ENCODE data around the gene PEX7. TPM values are rescaled to one million over a fixed set of nuclear protein-coding genes. Genes with fewer than 3 reads are reported as not detected.
"Not testable (repeated sequence)": the region's sequence is repeated elsewhere in the genome, so short reads cannot be mapped to it uniquely, and the experiment has no call there.

PEX7 gene
- total RNA-seq, 4 donors from 2014 or later: 5.9 to 17.1 (median 6.9) TPM

- TF ChIP-seq EP300 (IDR thresholded peaks at IDR 0.05) (no peak), POLR2A (IDR thresholded peaks at IDR 0.05) (no peak), POLR2AphosphoS5 (IDR thresholded peaks at IDR 0.05) (no peak), CTCF (IDR thresholded peaks at IDR 0.05) (no peak)
- 93% methylated on average over 5 of the region's 6 CpGs; no CpG with 5 or more reads in 1 of the 2 donors for WGBS, 2 donors (ENCODE audit: low coverage in 1 of 2)
- Histone ChIP-seq H3K36me3 (no peaks in the 10 kb centered on the region), H3K27me3 (no peaks in the 10 kb centered on the region), H3K9me3 (no peaks in the 10 kb centered on the region), H3K4me3 (no peak overlapping the region), H3K27ac (no peak overlapping the region), H3K4me1 (peaks cover 0 to 77% (median 12%) of the 10 kb centered on the region in 3 donors)
- no peak for ATAC-seq
These were observed 35.7 kb upstream of the PEX7 start for GRCh38 chr6:136786658-136787057.

DNA sequence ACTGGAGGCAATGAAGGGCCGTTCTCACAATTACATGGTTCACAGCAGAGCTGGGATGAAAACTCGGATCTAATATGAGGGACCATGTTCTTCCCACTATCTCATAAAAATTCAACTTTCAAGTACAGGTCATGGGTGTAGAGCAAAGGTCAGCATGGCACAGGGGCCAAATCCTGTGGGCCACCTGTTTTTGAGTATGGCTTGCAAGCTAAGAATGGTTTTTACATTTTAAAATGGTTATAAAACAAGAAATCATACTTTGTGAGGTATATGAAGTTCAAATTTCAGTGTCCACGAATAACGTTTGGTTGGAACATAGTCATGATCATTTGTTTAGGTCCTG, 34.7 kb upstream of the PEX7 start:
- peak overlapping the region in 2 of 4 donors; percentile 1 to 24 for H3K27ac ChIP-seq
- TF ChIP-seq EP300 (IDR thresholded peaks at IDR 0.05): no peak
- no peak for TF ChIP-seq POLR2A (IDR thresholded peaks at IDR 0.05)
- TF ChIP-seq POLR2AphosphoS5 (IDR thresholded peaks at IDR 0.05): no peak
- TF ChIP-seq CTCF (IDR thresholded peaks at IDR 0.05): no peak
- H3K4me3 ChIP-seq: no peak overlapping the region
- ATAC-seq: no peak
- no peaks in the 10 kb centered on the region for H3K9me3 ChIP-seq
- no peaks in the 10 kb centered on the region for H3K27me3 ChIP-seq
- 85 to 88% methylated on average over 3 to 4 of the region's 4 CpGs for WGBS, 2 donors (ENCODE audit: low coverage in 1 of 2)
- H3K36me3 ChIP-seq: no peaks in the 10 kb centered on the region
- peaks cover 0 to 71% (median 12%) of the 10 kb centered on the region in 3 donors for H3K4me1 ChIP-seq

DNA sequence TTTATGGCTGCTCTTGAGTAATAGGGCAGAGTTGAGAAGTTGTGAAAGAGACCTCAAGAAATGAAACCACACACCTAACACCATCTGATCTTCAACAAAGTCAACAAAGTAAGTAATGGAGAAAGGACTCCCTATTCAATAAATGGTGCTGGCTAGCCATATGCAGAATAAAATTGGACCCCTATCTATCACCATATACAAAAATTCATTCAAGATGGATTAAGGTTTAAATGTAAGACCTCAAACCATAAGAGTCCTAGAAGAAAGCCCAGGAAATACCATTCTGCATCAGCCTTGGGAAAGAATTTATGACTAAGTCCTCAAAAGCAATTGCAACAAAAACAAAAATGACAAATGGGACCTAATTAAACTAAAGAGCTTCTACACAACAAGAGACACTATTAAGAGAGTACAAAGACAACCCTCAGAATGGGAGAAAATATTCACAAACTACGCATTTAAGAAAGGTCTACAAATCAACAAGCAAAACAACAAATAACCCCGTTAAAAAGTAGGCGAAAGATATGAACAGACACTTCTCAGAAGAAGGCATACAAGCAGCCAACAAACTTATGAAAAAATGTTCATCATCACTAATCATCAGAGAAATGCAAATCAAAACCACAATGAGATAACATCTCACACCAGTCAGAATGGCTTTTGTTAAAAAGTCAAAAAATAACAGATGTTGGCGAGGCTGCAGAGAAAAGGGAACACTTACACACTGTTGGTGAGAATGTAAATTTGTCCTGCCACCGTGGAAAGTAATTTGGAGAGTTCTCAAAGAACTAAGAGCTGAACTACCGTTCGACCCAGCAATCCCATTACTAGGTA, 34.1 kb upstream of the PEX7 start:
- Histone ChIP-seq H3K27ac (peak overlapping the region in 2 of 4 donors; percentile 1 to 24), H3K36me3 (no peaks in the 10 kb centered on the region), H3K4me3 (peak overlapping the region in 1 of 2 donors; percentile 92), H3K4me1 (peaks cover 0 to 74% (median 12%) of the 10 kb centered on the region in 3 donors), H3K27me3 (no peaks in the 10 kb centered on the region), H3K9me3 (no peaks in the 10 kb centered on the region)
- ATAC-seq: no peak
- WGBS, 2 donors (ENCODE audit: low coverage in 1 of 2): 60 to 87% methylated on average over 6 to 7 of the region's 7 CpGs
- TF ChIP-seq POLR2A (IDR thresholded peaks at IDR 0.05) (no peak), POLR2AphosphoS5 (IDR thresholded peaks at IDR 0.05) (peak; percentile 24), CTCF (IDR thresholded peaks at IDR 0.05) (no peak)

DNA sequence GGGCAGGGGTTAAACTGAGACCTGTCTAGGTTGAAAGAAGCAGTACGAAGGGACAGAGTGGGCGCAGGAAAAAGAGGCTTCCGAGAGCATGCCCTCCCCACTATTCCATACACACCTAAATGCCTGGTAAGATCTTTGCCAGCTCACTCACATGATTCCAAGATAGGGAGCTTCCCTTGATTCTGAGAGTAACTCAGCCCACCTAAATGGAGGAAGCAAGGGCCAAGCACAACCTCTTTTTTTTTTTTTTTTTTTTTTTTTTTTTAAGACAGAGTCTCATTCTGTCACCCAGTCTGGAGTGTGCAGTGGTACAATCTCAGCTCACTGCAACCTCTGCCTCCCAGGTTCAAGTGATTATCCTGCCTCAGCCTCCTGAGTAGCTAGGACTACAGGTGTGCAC, 33.0 kb upstream of the PEX7 start:
- H3K4me1 ChIP-seq: peaks cover 0 to 75% (median 12%) of the 10 kb centered on the region in 3 donors
- not testable (repeated sequence) for H3K27me3 ChIP-seq, H3K36me3 ChIP-seq, ATAC-seq, H3K9me3 ChIP-seq
- H3K4me3 ChIP-seq: peak overlapping the region in 1 of 2 donors; percentile 92
- WGBS, 2 donors (ENCODE audit: low coverage in 1 of 2): 40 to 86% methylated on average over 1 to 3 of the region's 3 CpGs
- peak overlapping the region in 1 of 4 donors; percentile 95 for H3K27ac ChIP-seq

- Histone ChIP-seq H3K36me3 (no peaks in the 10 kb centered on the region), H3K4me3 (peak overlapping the region; percentile 70 to 92), H3K9me3 (no peaks in the 10 kb centered on the region), H3K27me3 (no peaks in the 10 kb centered on the region), H3K27ac (peak overlapping the region; percentile 30 to 99 (median 94)), H3K4me1 (peaks cover 0 to 68% (median 6%) of the 10 kb centered on the region in 3 donors)
- 20 to 32% methylated on average over 4 to 7 of the region's 7 CpGs for WGBS, 2 donors (ENCODE audit: low coverage in 1 of 2)
- ATAC-seq: no peak
- TF ChIP-seq POLR2A (IDR thresholded peaks at IDR 0.05) (no peak), EP300 (IDR thresholded peaks at IDR 0.05) (no peak), POLR2AphosphoS5 (IDR thresholded peaks at IDR 0.05) (no peak), CTCF (IDR thresholded peaks at IDR 0.05) (no peak)
These were observed 31.7 kb upstream of the PEX7 start for GRCh38 chr6:136790411-136791295.
